Measurements from ENCODE around the gene FOXG1. TPM values are rescaled to one million over a fixed set of nuclear protein-coding genes. Genes with fewer than 3 reads are reported as not detected.

Gene FOXG1
- total and polyA plus RNA-seq, 5 donors from 2014 or later, result not detected

- no peaks in the 10 kb centered on the region for H3K4me1 Mint-ChIP-seq
- H3K36me3 ChIP-seq (ENCODE audit: control insufficient read depth, insufficient read depth, low read length), result no peaks in the 10 kb centered on the region
- H3K9me3 ChIP-seq (ENCODE audit: control insufficient read depth in 2 of 2, low read length in 2 of 2), result no peaks in the 10 kb centered on the region
- no peak overlapping the region for H3K27ac Mint-ChIP-seq
- H3K27ac ChIP-seq (ENCODE audit: insufficient read depth, low read length, poor library complexity, severe bottlenecking), result no peak overlapping the region
- H3K27me3 ChIP-seq (ENCODE audit: control insufficient read depth, insufficient read depth, low read length), result peaks cover 9% of the 10 kb centered on the region
- H3K36me3 Mint-ChIP-seq, result no peaks in the 10 kb centered on the region
- no peaks in the 10 kb centered on the region for H3K4me1 ChIP-seq (ENCODE audit: control insufficient read depth, insufficient read depth, low read length, poor library complexity, severe bottlenecking)
- H3K4me3 ChIP-seq (ENCODE audit: low read depth, low read length), result no peak overlapping the region
- H3K27me3 Mint-ChIP-seq, result peaks cover 21% of the 10 kb centered on the region
- ATAC-seq (ENCODE audit: low read depth in 2 of 2) (no peak), DNase-seq (peak in 1 of 3 donors; percentile 16)
- H3K4me3 Mint-ChIP-seq, result no peak overlapping the region
- H3K9me3 Mint-ChIP-seq, result peaks cover 0 to 18% (median 4%) of the 10 kb centered on the region in 7 donors
Observed at GRCh38 chr14:28751467-28752058, 15.0 kb upstream of the FOXG1 start.

GRCh38 chr14:28754209-28754985, 12.2 kb upstream of the FOXG1 start:
- Mint-ChIP-seq H3K9me3 (peaks cover 0 to 23% (median 0%) of the 10 kb centered on the region in 7 donors), H3K36me3 (no peaks in the 10 kb centered on the region), H3K4me3 (no peak overlapping the region), H3K27me3 (peaks cover 44% of the 10 kb centered on the region), H3K4me1 (no peaks in the 10 kb centered on the region), H3K27ac (no peak overlapping the region)
- no peaks in the 10 kb centered on the region for H3K4me1 ChIP-seq (ENCODE audit: control insufficient read depth, insufficient read depth, low read length, poor library complexity, severe bottlenecking)
- DNase-seq (peak in 1 of 3 donors; percentile 14), ATAC-seq (ENCODE audit: low read depth in 2 of 2) (no peak)
- no peak overlapping the region for H3K4me3 ChIP-seq (ENCODE audit: low read depth, low read length)
- no peaks in the 10 kb centered on the region for H3K9me3 ChIP-seq (ENCODE audit: control insufficient read depth in 2 of 2, low read length in 2 of 2)
- no peaks in the 10 kb centered on the region for H3K36me3 ChIP-seq (ENCODE audit: control insufficient read depth, insufficient read depth, low read length)
- H3K27ac ChIP-seq (ENCODE audit: insufficient read depth, low read length, poor library complexity, severe bottlenecking), result no peak overlapping the region
- peaks cover 22% of the 10 kb centered on the region for H3K27me3 ChIP-seq (ENCODE audit: control insufficient read depth, insufficient read depth, low read length)

GRCh38 chr14:28755198-28755815, 11.3 kb upstream of the FOXG1 start:
- Mint-ChIP-seq H3K27me3 (peaks cover 53% of the 10 kb centered on the region), H3K4me1 (no peaks in the 10 kb centered on the region), H3K27ac (peak overlapping the region in 1 of 3 donors; percentile 70), H3K9me3 (peaks cover 0 to 32% (median 0%) of the 10 kb centered on the region in 7 donors), H3K36me3 (no peaks in the 10 kb centered on the region), H3K4me3 (no peak overlapping the region)
- no peak for DNase-seq
- Histone ChIP-seq H3K27ac (ENCODE audit: insufficient read depth, low read length, poor library complexity, severe bottlenecking) (no peak overlapping the region), H3K9me3 (ENCODE audit: control insufficient read depth in 2 of 2, low read length in 2 of 2) (peaks cover 0 to 7% of the 10 kb centered on the region in 2 experiments), H3K36me3 (ENCODE audit: control insufficient read depth, insufficient read depth, low read length) (no peaks in the 10 kb centered on the region), H3K27me3 (ENCODE audit: control insufficient read depth, insufficient read depth, low read length) (peaks cover 25% of the 10 kb centered on the region), H3K4me3 (ENCODE audit: low read depth, low read length) (no peak overlapping the region), H3K4me1 (ENCODE audit: control insufficient read depth, insufficient read depth, low read length, poor library complexity, severe bottlenecking) (no peaks in the 10 kb centered on the region)
- no peak for ATAC-seq (ENCODE audit: low read depth in 2 of 2)

- peaks cover 25% of the 10 kb centered on the region for H3K27me3 ChIP-seq (ENCODE audit: control insufficient read depth, insufficient read depth, low read length)
- peaks cover 58% of the 10 kb centered on the region for H3K27me3 Mint-ChIP-seq
- DNase-seq, result no peak
Observed at GRCh38 chr14:28755884-28756268, 10.7 kb upstream of the FOXG1 start.

GRCh38 chr14:28756269-28756883, 10.2 kb upstream of the FOXG1 start:
- H3K27ac Mint-ChIP-seq, result no peak overlapping the region
- no peak overlapping the region for H3K4me3 ChIP-seq (ENCODE audit: low read depth, low read length)
- no peak overlapping the region for H3K27ac ChIP-seq (ENCODE audit: insufficient read depth, low read length, poor library complexity, severe bottlenecking)
- H3K36me3 Mint-ChIP-seq, result no peaks in the 10 kb centered on the region
- no peaks in the 10 kb centered on the region for H3K4me1 Mint-ChIP-seq
- H3K4me1 ChIP-seq (ENCODE audit: control insufficient read depth, insufficient read depth, low read length, poor library complexity, severe bottlenecking), result no peaks in the 10 kb centered on the region
- no peaks in the 10 kb centered on the region for H3K36me3 ChIP-seq (ENCODE audit: control insufficient read depth, insufficient read depth, low read length)
- ATAC-seq (ENCODE audit: low read depth in 2 of 2), result no peak
- H3K27me3 ChIP-seq (ENCODE audit: control insufficient read depth, insufficient read depth, low read length), result peaks cover 25% of the 10 kb centered on the region
- H3K9me3 Mint-ChIP-seq, result peaks cover 0 to 32% (median 0%) of the 10 kb centered on the region in 7 donors
- peaks cover 61% of the 10 kb centered on the region for H3K27me3 Mint-ChIP-seq
- DNase-seq, result no peak
- H3K9me3 ChIP-seq (ENCODE audit: control insufficient read depth in 2 of 2, low read length in 2 of 2), result peaks cover 0 to 8% of the 10 kb centered on the region in 2 experiments
- H3K4me3 Mint-ChIP-seq, result no peak overlapping the region

More at GRCh38 chr14:28755884-28756268, 10.7 kb upstream of the FOXG1 start:
- Mint-ChIP-seq H3K4me3 (no peak overlapping the region), H3K36me3 (no peaks in the 10 kb centered on the region), H3K9me3 (peaks cover 0 to 34% (median 0%) of the 10 kb centered on the region in 7 donors), H3K27ac (no peak overlapping the region), H3K4me1 (no peaks in the 10 kb centered on the region)
- peaks cover 0 to 8% of the 10 kb centered on the region in 2 experiments for H3K9me3 ChIP-seq (ENCODE audit: control insufficient read depth in 2 of 2, low read length in 2 of 2)
- H3K36me3 ChIP-seq (ENCODE audit: control insufficient read depth, insufficient read depth, low read length), result no peaks in the 10 kb centered on the region
- no peaks in the 10 kb centered on the region for H3K4me1 ChIP-seq (ENCODE audit: control insufficient read depth, insufficient read depth, low read length, poor library complexity, severe bottlenecking)
- H3K27ac ChIP-seq (ENCODE audit: insufficient read depth, low read length, poor library complexity, severe bottlenecking), result no peak overlapping the region
- no peak overlapping the region for H3K4me3 ChIP-seq (ENCODE audit: low read depth, low read length)
- ATAC-seq (ENCODE audit: low read depth in 2 of 2), result no peak

GRCh38 chr14:28756884-28757570, 9.6 kb upstream of the FOXG1 start:
- H3K4me1 ChIP-seq (ENCODE audit: control insufficient read depth, insufficient read depth, low read length, poor library complexity, severe bottlenecking), result no peaks in the 10 kb centered on the region

GRCh38 chr14:28757786-28758185, 8.8 kb upstream of the FOXG1 start:
- H3K9me3 ChIP-seq (ENCODE audit: control insufficient read depth in 2 of 2, low read length in 2 of 2), result peaks cover 0 to 8% of the 10 kb centered on the region in 2 experiments
- Mint-ChIP-seq H3K27me3 (peaks cover 70% of the 10 kb centered on the region), H3K27ac (peak overlapping the region in 1 of 3 donors; percentile 16), H3K9me3 (peaks cover 0 to 41% (median 0%) of the 10 kb centered on the region in 7 donors), H3K36me3 (no peaks in the 10 kb centered on the region), H3K4me3 (no peak overlapping the region), H3K4me1 (no peaks in the 10 kb centered on the region)
- H3K27ac ChIP-seq (ENCODE audit: insufficient read depth, low read length, poor library complexity, severe bottlenecking), result no peak overlapping the region
- no peaks in the 10 kb centered on the region for H3K36me3 ChIP-seq (ENCODE audit: control insufficient read depth, insufficient read depth, low read length)
- no peaks in the 10 kb centered on the region for H3K4me1 ChIP-seq (ENCODE audit: control insufficient read depth, insufficient read depth, low read length, poor library complexity, severe bottlenecking)
- DNase-seq, result no peak
- ATAC-seq (ENCODE audit: low read depth in 2 of 2), result no peak
- H3K4me3 ChIP-seq (ENCODE audit: low read depth, low read length), result no peak overlapping the region
- peaks cover 25% of the 10 kb centered on the region for H3K27me3 ChIP-seq (ENCODE audit: control insufficient read depth, insufficient read depth, low read length)

More at GRCh38 chr14:28756884-28757570, 9.6 kb upstream of the FOXG1 start:
- ATAC-seq (ENCODE audit: low read depth in 2 of 2), result no peak
- DNase-seq, result peak in 1 of 3 donors; percentile 13
- H3K4me1 Mint-ChIP-seq, result no peaks in the 10 kb centered on the region
- H3K27ac ChIP-seq (ENCODE audit: insufficient read depth, low read length, poor library complexity, severe bottlenecking), result no peak overlapping the region
- H3K36me3 ChIP-seq (ENCODE audit: control insufficient read depth, insufficient read depth, low read length), result no peaks in the 10 kb centered on the region
- peak overlapping the region in 1 of 3 donors; percentile 14 for H3K27ac Mint-ChIP-seq
- H3K4me3 Mint-ChIP-seq, result no peak overlapping the region
- H3K36me3 Mint-ChIP-seq, result no peaks in the 10 kb centered on the region
- H3K9me3 ChIP-seq (ENCODE audit: control insufficient read depth in 2 of 2, low read length in 2 of 2), result peaks cover 0 to 8% of the 10 kb centered on the region in 2 experiments
- H3K4me3 ChIP-seq (ENCODE audit: low read depth, low read length), result no peak overlapping the region
- peaks cover 67% of the 10 kb centered on the region for H3K27me3 Mint-ChIP-seq
- H3K9me3 Mint-ChIP-seq, result peaks cover 0 to 38% (median 0%) of the 10 kb centered on the region in 7 donors
- H3K27me3 ChIP-seq (ENCODE audit: control insufficient read depth, insufficient read depth, low read length), result peaks cover 25% of the 10 kb centered on the region

Data from CD4-positive, CD25-positive, alpha-beta regulatory T cell (primary cell).